CD4-positive, alpha-beta T cell treated with Interferon alpha-2 for 1 hour (primary cell): ENCODE data around the gene NCBP2L.

ENCODE experiments used
- DNase-seq, 2 donors: peaks; one replicate each; pipeline ENCODE4 v3.0.0-alpha.2; 2020 to 2022

NCBP2L gene

DNA sequence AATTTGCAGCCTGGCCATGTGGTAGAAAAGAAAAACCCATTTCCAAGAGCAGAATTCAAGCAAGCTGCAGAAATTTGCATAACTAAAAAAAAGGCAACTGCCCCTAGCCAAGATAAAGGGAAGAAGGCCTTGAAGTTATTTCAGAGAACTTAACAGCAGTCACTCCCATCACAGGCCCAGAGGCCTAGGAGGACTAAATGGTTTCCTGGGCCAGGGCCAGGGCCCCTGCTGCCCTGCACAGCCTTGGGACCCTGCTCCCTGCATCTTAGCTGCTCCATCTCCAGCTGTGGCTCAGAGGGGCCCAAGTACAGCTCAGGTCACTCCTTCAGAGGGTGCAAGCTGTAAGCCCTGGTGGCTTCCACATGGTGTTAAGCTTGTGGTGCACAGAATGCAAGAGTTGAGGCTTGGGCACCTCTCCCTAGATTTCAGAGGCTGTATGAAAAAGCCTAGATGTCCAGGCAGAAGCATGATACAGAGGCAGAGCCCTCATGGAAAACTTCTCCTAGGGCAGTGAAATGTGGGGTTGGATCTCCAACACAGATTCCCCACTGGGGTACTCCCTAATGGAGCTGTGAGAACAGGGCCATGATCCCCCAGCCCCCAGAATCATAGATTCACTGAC is 41.5 kb downstream of the NCBP2L start:
- DNase-seq, result no peak

- no peak for DNase-seq
Measured at GRCh38 chrX:107823042-107823441, 45.5 kb downstream of the NCBP2L start.

- no peak for DNase-seq
Measured at GRCh38 chrX:107823456-107823855, 45.9 kb downstream of the NCBP2L start.

- DNase-seq, result peak; percentile 27 to 55
Measured at GRCh38 chrX:107825698-107826237, 48.2 kb downstream of the NCBP2L start, which contains the start of gene MID2. TSS of gene MID2 (plus strand) at chrX:107825866. CDS start at chrX:107826427, 561 bp downstream.

DNA sequence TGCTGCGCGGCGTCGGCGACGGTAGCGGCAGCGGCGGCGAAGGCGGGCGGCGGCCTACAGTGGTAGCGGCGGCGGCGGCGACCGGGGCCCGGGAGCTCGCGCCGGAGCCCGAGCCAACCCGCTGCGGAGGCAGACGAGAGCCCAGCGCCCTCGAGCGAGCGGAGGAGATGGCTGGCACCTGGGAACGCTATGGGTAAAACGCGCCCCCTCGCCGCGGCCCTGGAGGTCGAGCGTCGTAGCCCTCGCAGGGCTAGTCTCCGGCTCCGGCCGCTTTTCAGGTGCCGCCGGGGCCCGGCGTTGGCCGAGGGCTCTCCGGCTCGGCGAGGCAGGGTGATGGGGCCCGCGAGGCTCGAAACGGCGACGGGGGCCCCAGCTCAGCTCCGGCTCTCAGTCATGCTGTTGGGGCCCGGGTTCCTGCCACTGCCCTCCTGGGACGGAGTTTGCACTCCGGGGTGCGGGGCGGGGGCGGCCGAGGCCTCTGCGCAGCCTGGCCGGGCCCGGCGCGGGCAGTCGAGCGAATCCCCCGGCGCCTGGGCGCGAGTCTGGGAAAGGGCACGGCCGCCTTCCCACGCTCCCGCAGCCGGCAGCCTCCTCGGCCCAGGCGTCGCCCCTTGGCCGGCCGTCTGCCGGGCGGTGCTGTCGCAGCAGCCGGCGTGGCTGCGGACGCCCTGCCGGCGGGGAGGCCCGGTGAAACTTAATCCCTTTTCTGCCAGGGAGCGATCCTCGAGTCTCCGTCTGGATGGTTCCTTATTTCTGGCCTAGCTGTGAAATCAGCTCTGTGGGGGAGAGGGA is 48.9 kb downstream of the NCBP2L start:
- peak; percentile 1 to 4 for DNase-seq

DNA sequence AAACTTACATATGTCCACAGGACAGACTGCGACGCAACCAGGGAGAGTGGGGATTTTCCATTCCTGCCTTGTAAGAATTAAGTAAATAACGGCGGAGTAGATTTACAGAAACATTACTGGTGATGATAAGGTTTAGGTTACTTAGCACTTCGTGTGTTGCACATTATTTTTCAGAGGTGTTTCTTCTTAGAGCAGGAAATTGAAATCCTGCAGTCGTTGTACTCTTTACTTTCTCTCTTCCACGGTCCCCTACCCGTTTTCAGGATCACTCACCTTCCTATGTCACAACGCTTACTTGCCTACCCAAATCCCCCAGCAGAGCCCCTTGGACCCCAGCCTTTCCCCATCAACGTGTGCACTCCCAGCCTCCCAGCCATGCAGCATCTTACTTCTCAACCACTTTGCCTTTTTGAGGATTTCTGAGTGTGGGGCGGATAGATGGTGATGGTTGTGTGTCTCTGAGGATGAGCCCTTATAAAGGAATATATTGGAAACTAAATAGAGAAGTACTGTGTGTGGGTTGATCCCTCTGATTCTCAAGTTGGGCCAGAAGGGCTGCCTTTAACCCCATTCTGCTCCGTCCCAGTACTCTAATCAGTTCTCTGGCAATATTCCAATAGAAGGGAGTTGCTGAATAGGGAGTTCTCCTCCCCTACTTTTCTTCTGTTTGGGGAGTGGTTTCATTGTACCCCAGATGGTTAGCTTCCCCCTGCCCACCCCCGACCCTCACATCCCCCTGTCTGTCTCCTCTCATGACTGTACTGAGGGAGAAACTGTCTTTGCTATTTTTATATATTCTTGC is 49.7 kb downstream of the NCBP2L start:
- DNase-seq, result no peak

GRCh38 chrX:107827852-107828251 is 50.3 kb downstream of the NCBP2L start:
- DNase-seq, result no peak

GRCh38 chrX:107829878-107830277 is 52.3 kb downstream of the NCBP2L start:
- no peak for DNase-seq

DNA sequence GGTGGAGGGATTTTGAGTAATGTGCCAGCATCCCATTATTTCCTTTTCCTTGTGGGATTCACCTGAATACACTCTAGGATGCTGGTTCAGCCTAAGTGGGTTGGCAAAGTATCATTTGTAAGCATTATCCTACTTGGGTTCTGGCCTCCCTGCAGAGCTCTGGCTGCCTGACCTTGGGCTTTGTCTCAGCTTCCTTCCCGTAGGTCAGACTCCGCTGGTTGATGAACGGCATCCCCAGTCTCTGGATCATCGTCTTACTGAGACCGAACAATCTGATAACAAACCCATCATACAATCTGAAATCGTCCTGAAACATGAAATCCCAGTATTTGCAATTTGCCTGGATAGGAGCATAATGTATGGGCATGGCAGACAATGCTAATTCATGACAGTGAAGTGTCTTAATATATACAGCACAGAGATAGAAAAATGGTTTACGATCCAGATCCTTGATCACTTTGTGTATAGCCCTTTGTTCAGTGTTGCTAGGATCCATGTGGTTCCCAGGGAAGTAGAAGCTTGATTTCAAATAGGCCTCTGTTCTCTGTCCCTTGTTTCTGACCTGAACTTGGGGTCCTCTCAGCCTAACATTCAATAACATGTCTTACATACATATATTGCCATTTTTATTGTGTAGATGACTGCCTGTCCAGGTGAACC is 53.7 kb downstream of the NCBP2L start:
- no peak for DNase-seq

GRCh38 chrX:107834275-107835201 is 57.0 kb downstream of the NCBP2L start:
- DNase-seq, result no peak

- DNase-seq, result no peak
Measured at GRCh38 chrX:107836958-107837357, 59.4 kb downstream of the NCBP2L start.

- DNase-seq, result no peak
Measured at GRCh38 chrX:107840971-107841370, 63.4 kb downstream of the NCBP2L start.

DNA sequence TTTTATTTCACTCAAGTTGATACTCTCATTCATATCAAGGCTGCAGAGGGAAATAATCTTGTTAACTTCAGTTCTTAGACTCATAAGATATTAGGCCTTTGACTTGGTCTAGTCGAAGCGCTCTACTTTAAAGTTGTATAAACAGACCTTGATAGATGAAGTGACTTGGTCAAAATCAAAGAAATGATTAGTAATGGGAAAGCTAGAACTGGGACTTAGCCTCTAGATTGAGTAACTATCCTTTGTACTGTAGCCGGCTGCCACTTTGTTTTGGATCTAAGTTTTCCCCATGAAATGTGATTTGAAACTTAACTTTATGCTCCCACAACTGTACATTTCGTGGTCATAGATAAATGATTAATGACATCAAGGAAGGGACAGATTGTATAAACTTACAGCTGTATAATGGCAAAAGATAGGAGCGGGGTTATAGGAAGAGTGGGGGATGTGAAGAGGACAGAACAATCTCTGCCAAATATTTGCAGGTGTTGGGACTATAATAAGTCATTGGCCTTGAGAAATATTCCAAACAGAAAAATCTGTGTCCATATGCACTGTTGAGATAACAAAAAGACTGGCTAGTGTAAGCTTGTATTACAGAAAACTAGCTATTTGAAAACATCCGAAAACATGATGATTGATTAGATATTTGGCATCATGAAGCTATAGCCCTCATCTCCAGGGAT is 65.3 kb downstream of the NCBP2L start:
- no peak for DNase-seq
